Brain microvascular endothelial cell (primary cell): ENCODE results near the gene PARD3.
"Not testable (repeated sequence)": the region's sequence is repeated elsewhere in the genome, so short reads cannot be mapped to it uniquely, and the experiment has no call there.

Experiments
- DNase-seq: peaks from one replicate; pipeline ENCODE4 v3.0.0-alpha.2; 2020
- H3K27ac ChIP-seq: fragments of 250-450 bp; sonication (Bioruptor Pico); 2 replicates; pipeline ENCODE4 v1.5.1; 2020; ENCODE audit warnings: mild to moderate bottlenecking, moderate library complexity
- H3K27me3 ChIP-seq: fragments of 250-450 bp; sonication (Bioruptor Pico); replicated peaks from 2 replicates; pipeline ENCODE4 v1.5.1; 2020; ENCODE audit warnings: mild to moderate bottlenecking
- H3K36me3 ChIP-seq: fragments of 250-450 bp; sonication (Bioruptor Pico); replicated peaks from 2 replicates; pipeline ENCODE4 v1.5.1; 2020; ENCODE audit warnings: mild to moderate bottlenecking
- H3K4me3 ChIP-seq: 2 replicates; pipeline ENCODE4 v1.5.1; 2011; ENCODE audit warnings: low read depth, mild to moderate bottlenecking, control low read depth, low read length, moderate library complexity
- CTCF ChIP-seq: IDR thresholded peaks from 2 replicates; pipeline ENCODE4 v1.5.1; 2011; ENCODE audit warnings: low read depth, mild to moderate bottlenecking, moderate library complexity, low read length, control low read depth, inconsistent platforms; ENCODE audit errors: missing control alignments
- in situ Hi-C: cut with HindIII; loops from 2 replicates; pipeline ENCODE4 v1.10.0; 2017; ENCODE audit warnings: low sequenced_read_pairs, low pct_ligation_motif_present

PARD3 gene

GRCh38 chr10:34746094-34746493 is 69.0 kb downstream of the PARD3 start:
- in situ Hi-C loops: no loop called here
- no peak overlapping the region for H3K27ac ChIP-seq
- TF ChIP-seq CTCF: no peak

GRCh38 chr10:34745244-34745643 is 69.9 kb downstream of the PARD3 start:
- H3K4me3 ChIP-seq: no peak overlapping the region
- H3K27me3 ChIP-seq: no peaks in the 10 kb centered on the region
- no peak for TF ChIP-seq CTCF
- in situ Hi-C loops: no loop called here
- no peak for DNase-seq
- H3K27ac ChIP-seq: no peak overlapping the region
- no peaks in the 10 kb centered on the region for H3K36me3 ChIP-seq

More at GRCh38 chr10:34746094-34746493, 69.0 kb downstream of the PARD3 start:
- H3K27me3 ChIP-seq: no peaks in the 10 kb centered on the region
- DNase-seq: no peak
- no peaks in the 10 kb centered on the region for H3K36me3 ChIP-seq
- H3K4me3 ChIP-seq: no peak overlapping the region

GRCh38 chr10:34744590-34744989 is 70.5 kb downstream of the PARD3 start:
- no peak for TF ChIP-seq CTCF
- Histone ChIP-seq H3K36me3 (no peaks in the 10 kb centered on the region), H3K27me3 (no peaks in the 10 kb centered on the region), H3K27ac (no peak overlapping the region), H3K4me3 (no peak overlapping the region)
- no peak for DNase-seq
- in situ Hi-C loops: no loop called here

- in situ Hi-C loops: no loop called here
- no peaks in the 10 kb centered on the region for H3K36me3 ChIP-seq
- DNase-seq: no peak
- H3K27me3 ChIP-seq: no peaks in the 10 kb centered on the region
- no peak overlapping the region for H3K4me3 ChIP-seq
- no peak for TF ChIP-seq CTCF
- no peak overlapping the region for H3K27ac ChIP-seq
These were observed 71.3 kb downstream of the PARD3 start for GRCh38 chr10:34743814-34744213.

- TF ChIP-seq CTCF: no peak
- Histone ChIP-seq H3K27ac (no peak overlapping the region), H3K36me3 (no peaks in the 10 kb centered on the region), H3K4me3 (no peak overlapping the region), H3K27me3 (no peaks in the 10 kb centered on the region)
- DNase-seq: no peak
- in situ Hi-C loops: no loop called here
These were observed 72.6 kb downstream of the PARD3 start for GRCh38 chr10:34742456-34742855.

- DNase-seq, H3K27me3 ChIP-seq, H3K36me3 ChIP-seq, H3K27ac ChIP-seq, H3K4me3 ChIP-seq, in situ Hi-C loops: not testable (repeated sequence)
These were observed 74.0 kb downstream of the PARD3 start for GRCh38 chr10:34741087-34741486.
